T1000 (cell line): ENCODE data around the gene CHRM5.
"Not testable (repeated sequence)": the region's sequence is repeated elsewhere in the genome, so short reads cannot be mapped to it uniquely, and the experiment has no call there.

ENCODE experiments used
- DNase-seq: peaks from one replicate; lab custom pipeline; 2025; ENCODE audit warnings: mixed read lengths; lab: John Stamatoyannopoulos, UW

Gene CHRM5

DNA sequence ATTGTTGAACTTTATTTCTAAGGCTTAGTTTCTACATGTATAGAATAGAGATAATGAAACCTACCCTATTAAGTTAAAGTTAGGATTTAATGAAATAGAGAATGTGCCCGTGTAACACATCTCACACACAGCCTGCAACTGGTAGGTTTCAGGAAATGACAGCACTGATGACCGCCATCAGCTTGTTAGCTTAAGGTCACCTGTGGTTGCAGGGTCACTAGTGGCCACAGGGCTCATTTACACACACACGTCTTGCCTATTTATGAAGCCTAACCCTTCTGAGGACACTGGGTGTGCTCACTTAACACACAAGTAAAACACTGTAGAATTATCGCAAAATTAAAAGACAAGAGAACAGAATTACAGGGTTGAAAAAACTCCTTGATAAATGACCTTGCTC is 20.1 kb downstream of the CHRM5 start:
- DNase-seq: no peak

- no peak for DNase-seq
These were observed 25.8 kb downstream of the CHRM5 start for GRCh38 chr15:33994005-33994615.

DNA sequence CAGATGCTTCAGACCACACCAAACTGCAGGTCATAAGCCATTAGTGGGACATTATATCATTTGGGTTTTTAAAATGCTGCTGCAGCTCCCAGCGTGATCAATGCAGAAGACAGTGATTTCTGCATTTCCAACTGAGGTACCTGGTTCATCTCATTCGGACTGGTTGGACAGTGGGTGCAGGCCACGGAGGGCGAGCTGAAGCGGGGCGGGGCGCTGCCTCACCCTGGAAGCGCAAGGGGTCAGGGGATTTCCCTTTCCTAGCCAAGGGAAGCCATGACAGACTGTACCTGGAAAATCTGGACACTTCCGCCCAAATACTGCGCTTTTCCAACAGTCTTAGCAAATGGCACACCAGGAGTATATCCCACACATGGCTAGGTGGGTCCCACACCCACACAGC is 27.4 kb downstream of the CHRM5 start:
- DNase-seq: not testable (repeated sequence)

GRCh38 chr15:34001536-34001935 is 33.2 kb downstream of the CHRM5 start:
- DNase-seq: no peak

GRCh38 chr15:34006381-34006780 is 38.1 kb downstream of the CHRM5 start:
- no peak for DNase-seq

- DNase-seq: no peak
These were observed 41.4 kb downstream of the CHRM5 start for GRCh38 chr15:34009656-34010055.

- no peak for DNase-seq
These were observed 42.6 kb downstream of the CHRM5 start for GRCh38 chr15:34010921-34011320.

GRCh38 chr15:34011481-34011880 is 43.2 kb downstream of the CHRM5 start:
- no peak for DNase-seq

DNA sequence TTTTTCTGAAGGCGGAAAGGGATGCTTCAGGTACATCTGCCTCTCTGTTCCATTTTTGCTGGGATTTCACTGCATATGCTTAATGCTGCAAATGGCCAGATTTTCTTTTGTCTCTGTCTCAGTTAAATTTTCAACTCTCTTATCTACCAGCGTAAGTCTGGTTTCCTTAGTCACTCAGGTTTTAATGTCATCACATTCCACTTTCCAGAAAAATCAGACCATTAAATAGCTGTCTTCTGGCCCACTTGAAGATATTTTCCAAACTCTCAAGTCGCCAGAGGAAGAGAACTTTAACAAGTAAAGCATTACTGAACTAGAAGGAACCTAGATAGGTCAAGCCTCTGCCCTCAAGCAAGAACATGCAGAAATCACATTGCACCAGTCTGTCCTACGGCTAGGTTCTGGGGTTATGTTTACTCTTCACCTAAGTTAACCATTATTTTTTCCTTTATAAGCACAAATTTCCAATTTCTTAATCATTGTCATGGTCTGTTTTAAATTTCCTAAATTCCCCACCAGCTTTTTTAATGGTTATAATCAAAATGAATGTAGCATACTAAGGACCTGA is 44.2 kb downstream of the CHRM5 start:
- DNase-seq: no peak

DNA sequence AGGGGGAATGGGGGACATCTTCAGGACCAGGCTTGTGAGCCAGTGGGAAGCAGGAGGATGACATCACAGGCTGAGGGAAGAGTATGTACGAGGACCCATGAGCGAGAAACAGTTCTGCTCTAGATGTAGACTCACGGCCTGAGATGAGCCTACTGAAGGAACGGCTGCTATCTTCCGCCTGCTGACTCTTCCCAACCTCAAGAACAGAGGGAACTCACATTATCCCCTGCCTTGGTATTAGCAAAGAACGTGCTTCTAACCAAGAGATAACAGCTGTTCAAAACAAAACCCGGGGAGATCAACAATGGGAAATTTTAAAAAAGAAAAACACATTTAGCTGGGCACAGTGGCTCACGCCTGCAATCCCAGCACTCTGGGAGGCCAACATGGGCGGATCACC is 45.4 kb downstream of the CHRM5 start:
- DNase-seq: no peak

GRCh38 chr15:34014556-34014955 is 46.3 kb downstream of the CHRM5 start:
- no peak for DNase-seq

- no peak for DNase-seq
These were observed 49.8 kb downstream of the CHRM5 start for GRCh38 chr15:34018021-34018645.

- not testable (repeated sequence) for DNase-seq
These were observed 50.4 kb downstream of the CHRM5 start for GRCh38 chr15:34018738-34019137.

- no peak for DNase-seq
These were observed 51.2 kb downstream of the CHRM5 start for GRCh38 chr15:34019369-34019990.

- DNase-seq: no peak
These were observed 55.6 kb downstream of the CHRM5 start for GRCh38 chr15:34023907-34024306.

DNA sequence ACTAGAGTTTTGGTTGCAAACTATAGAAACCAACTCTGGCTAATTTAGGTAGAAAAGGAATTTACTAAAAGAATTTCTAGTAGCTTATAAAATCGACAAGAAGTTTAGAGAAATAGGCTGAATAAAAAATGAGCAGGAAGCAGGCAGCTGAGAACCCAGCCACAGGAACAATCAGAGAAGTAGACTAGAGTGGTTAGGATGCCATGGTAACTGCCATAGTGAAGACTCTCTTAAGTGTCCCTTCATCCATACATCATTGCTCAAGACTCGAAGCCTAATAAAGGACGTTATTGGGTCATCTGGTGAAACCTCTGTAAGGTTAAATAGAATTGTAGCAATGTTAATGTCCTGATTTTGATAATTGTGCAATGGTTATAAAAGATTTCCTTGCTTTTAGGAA is 57.0 kb downstream of the CHRM5 start:
- no peak for DNase-seq

DNA sequence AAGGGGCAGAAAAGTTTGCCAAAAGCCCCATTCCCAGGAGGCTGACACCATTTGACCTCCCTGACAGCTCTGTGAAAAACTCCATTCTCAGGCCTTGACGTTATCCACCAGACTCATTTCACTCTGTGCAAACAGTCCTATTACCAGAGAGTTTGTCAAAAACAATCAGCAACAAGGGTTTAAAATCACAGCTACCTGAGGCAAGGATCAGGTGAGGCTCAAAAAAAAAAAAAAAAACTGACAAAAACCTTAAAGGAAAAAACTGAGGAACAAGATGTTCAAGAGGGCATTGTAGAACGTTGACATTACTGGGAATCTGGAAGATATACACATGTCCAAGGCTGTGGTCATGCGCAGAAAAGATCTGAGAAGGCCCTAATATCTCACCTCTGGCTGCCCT is 59.3 kb downstream of the CHRM5 start:
- DNase-seq: no peak

DNA sequence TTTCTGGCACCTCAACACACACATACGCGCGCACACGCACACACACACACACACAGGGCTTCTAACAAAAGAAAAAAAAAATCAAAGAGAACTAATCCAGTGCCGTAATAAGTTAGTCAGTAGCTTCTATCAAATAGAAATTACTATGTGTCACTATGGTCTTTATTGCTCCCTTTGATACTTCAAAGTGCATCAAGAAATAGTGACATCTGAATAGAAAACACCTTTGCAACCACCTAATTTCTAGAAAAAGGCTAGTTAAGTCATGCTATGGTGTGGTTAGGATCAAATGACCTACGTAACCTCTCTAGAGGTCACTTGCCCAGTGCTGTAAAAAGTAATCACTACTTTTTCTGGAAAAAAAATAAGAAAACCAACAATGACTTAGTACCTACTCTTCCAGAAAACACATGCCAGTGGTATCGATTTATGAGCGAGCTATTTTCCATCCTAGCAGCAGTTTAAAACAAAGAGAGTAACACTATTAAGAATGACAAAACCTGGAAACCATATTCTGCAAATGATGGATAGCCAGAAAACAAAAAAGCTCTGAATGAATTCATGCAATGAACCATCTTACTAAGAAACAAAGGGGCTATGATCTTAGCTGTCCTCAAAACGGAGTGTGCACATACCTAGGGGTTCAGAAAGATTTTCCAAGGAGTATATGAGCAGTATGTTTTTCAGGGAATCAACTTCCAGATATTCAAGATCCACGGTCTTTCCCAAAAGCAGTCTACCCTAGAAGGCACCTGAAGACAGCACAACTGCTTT is 63.9 kb downstream of the CHRM5 start:
- no peak for DNase-seq

GRCh38 chr15:34038023-34038870 is 70.0 kb downstream of the CHRM5 start:
- DNase-seq: peak; percentile 52

DNA sequence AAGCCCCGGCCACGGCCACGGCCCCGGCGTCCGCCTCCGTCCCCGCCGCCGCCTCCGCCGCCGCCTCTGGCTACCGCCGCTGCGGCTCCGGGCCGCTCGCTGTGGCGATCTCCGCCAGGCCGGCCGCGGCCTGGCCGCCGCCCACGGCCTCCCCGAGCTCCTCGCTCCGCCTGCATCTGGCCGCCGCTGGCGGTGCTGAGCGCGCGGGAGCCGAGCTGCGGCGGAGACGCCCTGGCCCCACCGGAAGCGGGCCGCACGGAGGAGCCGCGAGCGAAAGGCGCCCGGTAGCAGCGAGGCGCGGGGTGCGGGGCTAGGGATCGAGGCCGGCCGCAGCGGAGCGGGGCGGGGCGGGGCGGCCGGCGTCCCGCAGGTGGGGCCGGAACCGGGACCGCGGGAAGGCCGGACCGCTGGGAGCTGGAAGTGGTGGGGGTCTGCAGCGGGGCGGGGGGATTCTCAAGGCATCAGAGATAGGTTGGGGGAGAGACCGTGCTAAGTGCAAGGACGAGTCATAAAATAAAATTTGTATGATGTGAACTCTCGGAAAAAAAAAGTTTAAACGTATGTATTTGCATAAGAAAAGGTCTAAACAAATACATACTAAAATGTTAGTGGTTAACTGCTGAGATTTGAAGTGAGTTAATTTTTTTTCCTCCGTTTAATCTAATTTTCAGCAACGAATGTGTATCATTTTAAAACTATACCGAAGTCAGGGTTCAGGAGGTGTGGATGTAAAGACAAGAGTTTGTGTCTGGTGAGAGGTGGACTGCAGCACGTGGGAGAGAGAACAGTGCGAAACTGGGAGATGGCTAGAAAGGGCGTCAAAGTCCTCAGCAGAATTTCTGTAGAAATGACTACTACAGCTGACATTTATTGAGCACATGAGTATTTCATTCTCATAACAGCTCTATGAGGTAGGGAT is 70.8 kb downstream of the CHRM5 start, which contains the start of gene AVEN:
AVEN (minus strand) TSS at position 334 of the 919 bp plus-strand sequence; CDS start at position 176, 158 bp downstream.
- no peak for DNase-seq
